HEK293 (cell line): ENCODE data around the gene GPHN.

ENCODE experiments used
- CTCF ChIP-seq: fragments of 450-650 bp; formaldehyde crosslinking; IDR thresholded peaks from 2 replicates; pipeline ENCODE4 v1.5.1; 2016; ENCODE audit warnings: missing biosample characterization, missing genetic modification characterization
- TCF7L2 ChIP-seq: IDR thresholded peaks from 2 replicates; pipeline ENCODE4 v1.6.1; 2011; ENCODE audit warnings: low read depth, mild to moderate bottlenecking, inconsistent platforms, low read length, moderate library complexity, borderline replicate concordance
- ZNF24 ChIP-seq: fragments of 450-650 bp; formaldehyde crosslinking; IDR thresholded peaks from 2 replicates; pipeline ENCODE4 v1.5.1; 2016; ENCODE audit warnings: missing biosample characterization, missing genetic modification characterization
- ZNF639 ChIP-seq: fragments of 450-650 bp; formaldehyde crosslinking; IDR thresholded peaks from 2 replicates; pipeline ENCODE4 v1.5.1; 2016; ENCODE audit warnings: missing biosample characterization, missing genetic modification characterization

GRCh38 chr14:66473223-66473622 is 34.7 kb upstream of the GPHN start:
- TF ChIP-seq ZNF24 (tag by site-specific recombination) (no peak), CTCF (tag by site-specific recombination) (no peak), TCF7L2 (no peak), ZNF639 (no peak)
